ENCODE data around the gene PBXIP1. TPM values are rescaled to one million over a fixed set of nuclear protein-coding genes. Genes with fewer than 3 reads are reported as not detected.

PBXIP1 gene
- total and polyA plus RNA-seq, 2 of the 13 experiments (the other 11 are each of a cell fraction or from before 2014, with no cell fraction given): 16.3 to 31.9 TPM

DNA sequence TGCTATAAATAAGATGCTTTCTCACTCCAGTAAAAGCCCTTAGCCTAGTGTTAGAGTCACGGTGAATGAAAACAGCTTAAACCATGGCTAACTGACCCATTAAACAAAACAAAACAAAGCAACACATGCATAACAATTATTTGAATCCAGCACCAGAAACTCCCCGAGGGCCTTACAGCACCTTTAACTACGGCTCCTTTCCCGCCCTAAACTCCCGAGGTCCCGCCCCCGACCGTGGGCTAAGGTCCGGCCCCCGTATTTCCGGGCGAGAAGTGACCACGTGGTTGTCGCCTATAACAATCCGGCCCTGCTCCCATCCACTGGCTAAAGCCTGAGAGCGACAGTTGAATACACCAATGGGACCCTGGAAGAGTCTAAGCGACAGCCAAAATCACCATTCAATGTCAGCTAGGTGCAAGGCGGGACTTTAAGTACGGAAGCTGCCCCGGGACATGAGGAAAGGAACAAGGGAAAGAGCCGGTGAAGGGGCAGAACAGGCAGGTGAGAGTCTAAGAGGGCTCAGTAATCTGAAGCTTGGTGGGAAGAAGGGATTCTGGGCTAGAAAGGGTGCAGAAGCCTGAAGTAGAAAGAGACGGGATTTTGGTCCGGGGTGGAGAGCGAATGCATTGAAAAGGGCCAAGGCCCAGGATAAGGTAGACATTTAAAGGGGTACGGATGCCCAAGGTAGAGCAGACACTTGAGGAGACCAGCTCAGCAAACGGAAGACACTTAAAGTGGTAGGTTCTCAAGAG, 27.2 kb upstream of the PBXIP1 start, which contains the start of gene FLAD1 (continued):
- TF ChIP-seq, protein P1, sequence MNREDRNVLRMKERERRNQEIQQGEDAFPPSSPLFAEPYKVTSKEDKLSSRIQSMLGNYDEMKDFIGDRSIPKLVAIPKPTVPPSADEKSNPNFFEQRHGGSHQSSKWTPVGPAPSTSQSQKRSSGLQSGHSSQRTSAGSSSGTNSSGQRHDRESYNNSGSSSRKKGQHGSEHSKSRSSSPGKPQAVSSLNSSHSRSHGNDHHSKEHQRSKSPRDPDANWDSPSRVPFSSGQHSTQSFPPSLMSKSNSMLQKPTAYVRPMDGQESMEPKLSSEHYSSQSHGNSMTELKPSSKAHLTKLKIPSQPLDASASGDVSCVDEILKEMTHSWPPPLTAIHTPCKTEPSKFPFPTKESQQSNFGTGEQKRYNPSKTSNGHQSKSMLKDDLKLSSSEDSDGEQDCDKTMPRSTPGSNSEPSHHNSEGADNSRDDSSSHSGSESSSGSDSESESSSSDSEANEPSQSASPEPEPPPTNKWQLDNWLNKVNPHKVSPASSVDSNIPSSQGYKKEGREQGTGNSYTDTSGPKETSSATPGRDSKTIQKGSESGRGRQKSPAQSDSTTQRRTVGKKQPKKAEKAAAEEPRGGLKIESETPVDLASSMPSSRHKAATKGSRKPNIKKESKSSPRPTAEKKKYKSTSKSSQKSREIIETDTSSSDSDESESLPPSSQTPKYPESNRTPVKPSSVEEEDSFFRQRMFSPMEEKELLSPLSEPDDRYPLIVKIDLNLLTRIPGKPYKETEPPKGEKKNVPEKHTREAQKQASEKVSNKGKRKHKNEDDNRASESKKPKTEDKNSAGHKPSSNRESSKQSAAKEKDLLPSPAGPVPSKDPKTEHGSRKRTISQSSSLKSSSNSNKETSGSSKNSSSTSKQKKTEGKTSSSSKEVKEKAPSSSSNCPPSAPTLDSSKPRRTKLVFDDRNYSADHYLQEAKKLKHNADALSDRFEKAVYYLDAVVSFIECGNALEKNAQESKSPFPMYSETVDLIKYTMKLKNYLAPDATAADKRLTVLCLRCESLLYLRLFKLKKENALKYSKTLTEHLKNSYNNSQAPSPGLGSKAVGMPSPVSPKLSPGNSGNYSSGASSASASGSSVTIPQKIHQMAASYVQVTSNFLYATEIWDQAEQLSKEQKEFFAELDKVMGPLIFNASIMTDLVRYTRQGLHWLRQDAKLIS (CRISPR knock-in tag; IDR thresholded peaks at IDR 0.05): no peak
- TF ChIP-seq MAF1 (CRISPR knock-in tag; IDR thresholded peaks at IDR 0.05; ENCODE audit: borderline replicate concordance) (no peak), ZNF446 (CRISPR knock-in tag; IDR thresholded peaks at IDR 0.05) (no peak), TAF1 (CRISPR knock-in tag; IDR thresholded peaks at IDR 0.05) (peak; percentile 38; the same call in 1 of the 2 replicates), KMT2B (CRISPR knock-in tag; IDR thresholded peaks at IDR 0.05) (peak; percentile 85), CAMTA2 (CRISPR knock-in tag; IDR thresholded peaks at IDR 0.05; ENCODE audit: borderline replicate concordance) (no peak), JUND (CRISPR knock-in tag; IDR thresholded peaks at IDR 0.05) (no peak), NFIC (IDR thresholded peaks at IDR 0.05; ENCODE audit: low read length) (peak; percentile 73), ZNF20 (CRISPR knock-in tag; IDR thresholded peaks at IDR 0.05) (no peak), GZF1 (CRISPR knock-in tag; IDR thresholded peaks at IDR 0.05) (peak; percentile 57), FLYWCH1 (CRISPR knock-in tag; IDR thresholded peaks at IDR 0.05) (no peak), THYN1 (CRISPR knock-in tag; IDR thresholded peaks at IDR 0.05; ENCODE audit: borderline replicate concordance, low read depth) (no peak), ZBTB20 (CRISPR knock-in tag; IDR thresholded peaks at IDR 0.05; ENCODE audit: borderline replicate concordance, low read depth) (no peak), ZNF761 (CRISPR knock-in tag; conservative IDR thresholded peaks at IDR 0.05) (no peak)
- TF ChIP-seq, protein P2, sequence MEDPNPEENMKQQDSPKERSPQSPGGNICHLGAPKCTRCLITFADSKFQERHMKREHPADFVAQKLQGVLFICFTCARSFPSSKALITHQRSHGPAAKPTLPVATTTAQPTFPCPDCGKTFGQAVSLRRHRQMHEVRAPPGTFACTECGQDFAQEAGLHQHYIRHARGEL (CRISPR knock-in tag; IDR thresholded peaks at IDR 0.05): no peak
- TF ChIP-seq, protein P3, sequence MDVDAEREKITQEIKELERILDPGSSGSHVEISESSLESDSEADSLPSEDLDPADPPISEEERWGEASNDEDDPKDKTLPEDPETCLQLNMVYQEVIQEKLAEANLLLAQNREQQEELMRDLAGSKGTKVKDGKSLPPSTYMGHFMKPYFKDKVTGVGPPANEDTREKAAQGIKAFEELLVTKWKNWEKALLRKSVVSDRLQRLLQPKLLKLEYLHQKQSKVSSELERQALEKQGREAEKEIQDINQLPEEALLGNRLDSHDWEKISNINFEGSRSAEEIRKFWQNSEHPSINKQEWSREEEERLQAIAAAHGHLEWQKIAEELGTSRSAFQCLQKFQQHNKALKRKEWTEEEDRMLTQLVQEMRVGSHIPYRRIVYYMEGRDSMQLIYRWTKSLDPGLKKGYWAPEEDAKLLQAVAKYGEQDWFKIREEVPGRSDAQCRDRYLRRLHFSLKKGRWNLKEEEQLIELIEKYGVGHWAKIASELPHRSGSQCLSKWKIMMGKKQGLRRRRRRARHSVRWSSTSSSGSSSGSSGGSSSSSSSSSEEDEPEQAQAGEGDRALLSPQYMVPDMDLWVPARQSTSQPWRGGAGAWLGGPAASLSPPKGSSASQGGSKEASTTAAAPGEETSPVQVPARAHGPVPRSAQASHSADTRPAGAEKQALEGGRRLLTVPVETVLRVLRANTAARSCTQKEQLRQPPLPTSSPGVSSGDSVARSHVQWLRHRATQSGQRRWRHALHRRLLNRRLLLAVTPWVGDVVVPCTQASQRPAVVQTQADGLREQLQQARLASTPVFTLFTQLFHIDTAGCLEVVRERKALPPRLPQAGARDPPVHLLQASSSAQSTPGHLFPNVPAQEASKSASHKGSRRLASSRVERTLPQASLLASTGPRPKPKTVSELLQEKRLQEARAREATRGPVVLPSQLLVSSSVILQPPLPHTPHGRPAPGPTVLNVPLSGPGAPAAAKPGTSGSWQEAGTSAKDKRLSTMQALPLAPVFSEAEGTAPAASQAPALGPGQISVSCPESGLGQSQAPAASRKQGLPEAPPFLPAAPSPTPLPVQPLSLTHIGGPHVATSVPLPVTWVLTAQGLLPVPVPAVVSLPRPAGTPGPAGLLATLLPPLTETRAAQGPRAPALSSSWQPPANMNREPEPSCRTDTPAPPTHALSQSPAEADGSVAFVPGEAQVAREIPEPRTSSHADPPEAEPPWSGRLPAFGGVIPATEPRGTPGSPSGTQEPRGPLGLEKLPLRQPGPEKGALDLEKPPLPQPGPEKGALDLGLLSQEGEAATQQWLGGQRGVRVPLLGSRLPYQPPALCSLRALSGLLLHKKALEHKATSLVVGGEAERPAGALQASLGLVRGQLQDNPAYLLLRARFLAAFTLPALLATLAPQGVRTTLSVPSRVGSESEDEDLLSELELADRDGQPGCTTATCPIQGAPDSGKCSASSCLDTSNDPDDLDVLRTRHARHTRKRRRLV (CRISPR knock-in tag; IDR thresholded peaks at IDR 0.05): peak; percentile 43; the same call in 1 of the 2 replicates
- TF ChIP-seq, protein P4, sequence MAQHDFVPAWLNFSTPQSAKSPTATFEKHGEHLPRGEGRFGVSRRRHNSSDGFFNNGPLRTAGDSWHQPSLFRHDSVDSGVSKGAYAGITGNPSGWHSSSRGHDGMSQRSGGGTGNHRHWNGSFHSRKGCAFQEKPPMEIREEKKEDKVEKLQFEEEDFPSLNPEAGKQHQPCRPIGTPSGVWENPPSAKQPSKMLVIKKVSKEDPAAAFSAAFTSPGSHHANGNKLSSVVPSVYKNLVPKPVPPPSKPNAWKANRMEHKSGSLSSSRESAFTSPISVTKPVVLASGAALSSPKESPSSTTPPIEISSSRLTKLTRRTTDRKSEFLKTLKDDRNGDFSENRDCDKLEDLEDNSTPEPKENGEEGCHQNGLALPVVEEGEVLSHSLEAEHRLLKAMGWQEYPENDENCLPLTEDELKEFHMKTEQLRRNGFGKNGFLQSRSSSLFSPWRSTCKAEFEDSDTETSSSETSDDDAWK (CRISPR knock-in tag; IDR thresholded peaks at IDR 0.05): no peak
- TF ChIP-seq, protein P5, sequence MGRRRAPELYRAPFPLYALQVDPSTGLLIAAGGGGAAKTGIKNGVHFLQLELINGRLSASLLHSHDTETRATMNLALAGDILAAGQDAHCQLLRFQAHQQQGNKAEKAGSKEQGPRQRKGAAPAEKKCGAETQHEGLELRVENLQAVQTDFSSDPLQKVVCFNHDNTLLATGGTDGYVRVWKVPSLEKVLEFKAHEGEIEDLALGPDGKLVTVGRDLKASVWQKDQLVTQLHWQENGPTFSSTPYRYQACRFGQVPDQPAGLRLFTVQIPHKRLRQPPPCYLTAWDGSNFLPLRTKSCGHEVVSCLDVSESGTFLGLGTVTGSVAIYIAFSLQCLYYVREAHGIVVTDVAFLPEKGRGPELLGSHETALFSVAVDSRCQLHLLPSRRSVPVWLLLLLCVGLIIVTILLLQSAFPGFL (CRISPR knock-in tag; IDR thresholded peaks at IDR 0.05): no peak
